NCI-H345 (cell line): ENCODE data around the gene CTIF.

Source experiments
- DNase-seq: peaks from one replicate; lab custom pipeline; 2025; lab: John Stamatoyannopoulos, UW

The CTIF gene

DNA sequence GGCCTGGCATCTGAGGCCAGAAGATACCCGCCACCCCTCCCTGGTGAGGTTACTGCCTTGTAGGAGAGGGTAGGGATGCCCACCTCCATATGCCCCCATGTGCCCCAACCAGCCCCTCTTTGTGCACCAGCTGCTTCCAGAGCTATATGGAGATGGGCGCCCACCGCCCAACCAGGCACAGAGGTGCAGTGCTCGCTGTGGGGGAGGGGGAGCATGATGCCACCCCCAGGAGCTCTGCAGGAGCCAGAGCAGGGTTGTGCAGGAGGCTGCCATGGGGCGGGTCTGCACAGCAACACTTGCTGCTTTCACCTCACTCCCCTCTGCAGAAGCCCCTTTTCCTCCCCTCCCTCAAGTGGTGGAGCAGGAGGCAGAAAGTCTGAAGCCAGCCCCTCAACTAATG lies 237.3 kb downstream of the CTIF start:
- no peak for DNase-seq

DNA sequence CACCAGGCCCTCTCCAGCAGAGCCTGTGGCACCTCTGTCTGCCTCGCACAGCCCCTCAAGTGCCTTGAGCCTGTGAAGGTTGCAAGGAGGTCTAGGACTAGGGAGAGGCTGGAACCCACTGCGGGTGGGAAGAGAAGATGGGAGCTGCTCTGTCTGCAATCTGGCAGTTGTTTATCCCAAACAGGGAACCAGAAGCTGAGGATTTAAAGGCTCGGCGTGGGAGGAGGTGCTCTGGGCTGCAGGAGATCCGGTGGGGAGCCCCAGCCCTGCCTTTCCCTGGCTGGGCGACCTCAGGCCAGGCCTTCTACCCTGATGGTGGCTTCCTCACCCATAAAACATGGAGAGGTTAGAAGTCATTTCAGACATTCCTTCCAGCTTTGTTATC lies 237.8 kb downstream of the CTIF start:
- no peak for DNase-seq

DNA sequence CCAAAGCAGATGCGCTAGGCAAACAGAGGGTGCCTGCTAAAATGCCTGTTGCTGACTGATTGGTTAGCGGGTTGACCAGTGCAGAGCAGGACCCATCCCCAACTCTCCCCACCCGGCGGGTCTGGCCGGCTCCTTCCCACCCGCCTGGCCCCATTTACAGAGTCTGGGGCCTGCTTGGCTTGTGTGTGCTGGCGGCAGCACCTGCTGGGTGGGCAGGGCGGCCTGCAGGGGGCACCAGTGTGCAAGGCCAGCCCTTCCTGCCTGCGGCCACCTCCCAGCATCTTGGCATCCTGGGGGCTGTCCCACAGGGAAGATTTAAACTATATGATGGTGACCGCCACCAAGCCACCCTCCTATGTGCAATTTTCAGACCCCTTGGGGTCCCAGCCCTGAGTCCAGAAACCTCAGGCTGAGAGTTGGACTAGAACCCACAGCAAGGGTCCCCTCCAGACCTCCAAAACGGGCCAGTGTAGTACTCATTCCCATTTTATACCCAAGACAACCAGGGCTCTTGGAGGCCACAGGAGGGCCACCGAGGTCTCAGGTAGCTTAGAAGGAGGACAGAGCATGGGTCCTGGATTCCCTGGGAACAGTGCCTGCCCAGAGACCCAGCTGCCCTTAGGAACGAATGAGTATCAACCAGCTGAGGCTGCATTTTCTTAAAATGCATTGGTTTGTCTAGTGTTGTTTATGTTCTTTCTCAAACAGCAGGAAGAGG lies 238.4 kb downstream of the CTIF start:
- peak; percentile 35 for DNase-seq

DNA sequence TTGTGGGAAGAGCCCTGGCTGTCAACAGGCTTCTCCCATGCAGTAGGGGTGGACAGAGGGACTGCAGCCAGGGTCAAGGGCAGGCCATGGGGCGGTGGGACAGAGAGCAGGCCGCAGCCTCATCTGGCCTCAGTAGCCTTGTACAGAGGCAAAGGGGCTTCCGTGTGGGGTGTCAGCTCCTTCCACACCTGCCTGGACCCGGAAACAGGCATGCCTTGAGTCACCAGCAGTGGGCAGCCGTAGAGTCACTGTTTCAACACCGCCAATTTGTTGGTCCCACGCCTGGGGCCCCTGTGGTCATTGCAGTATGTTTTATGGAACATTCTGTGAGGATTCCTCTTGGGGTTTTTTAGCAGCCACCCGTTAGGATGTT lies 238.9 kb downstream of the CTIF start:
- DNase-seq: no peak

DNA sequence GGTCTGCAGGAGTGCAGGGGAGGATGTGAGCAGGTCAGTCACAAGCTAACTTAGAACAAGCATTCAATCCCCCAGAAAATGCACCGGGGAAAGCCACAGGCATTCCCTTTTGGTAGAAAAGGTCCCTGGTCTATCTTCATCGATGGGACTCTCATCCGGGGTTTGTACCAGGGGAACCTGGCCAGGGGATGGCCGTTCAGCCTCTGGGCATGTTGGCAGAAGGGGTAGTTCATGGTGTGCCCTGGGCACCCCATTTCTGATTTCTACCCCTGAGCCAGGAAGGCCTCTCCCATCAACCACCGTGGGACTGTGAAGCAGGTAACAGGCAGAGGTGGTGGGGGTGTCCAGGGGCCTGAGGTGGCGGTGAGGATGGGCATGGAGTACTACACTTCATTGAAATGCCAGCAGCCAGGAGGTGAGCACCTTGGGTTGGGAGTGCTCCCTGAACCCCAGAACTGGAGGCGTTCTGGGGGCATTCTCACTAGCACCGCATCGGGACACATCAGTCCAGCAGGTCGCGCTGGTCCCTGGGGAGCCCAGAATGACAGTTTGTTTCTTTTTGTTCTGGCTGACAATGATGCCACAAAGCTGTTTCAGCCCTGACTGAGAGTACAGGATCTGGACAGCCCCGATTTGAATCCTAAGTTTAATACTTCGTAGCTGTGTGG lies 239.6 kb downstream of the CTIF start:
- no peak for DNase-seq

DNA sequence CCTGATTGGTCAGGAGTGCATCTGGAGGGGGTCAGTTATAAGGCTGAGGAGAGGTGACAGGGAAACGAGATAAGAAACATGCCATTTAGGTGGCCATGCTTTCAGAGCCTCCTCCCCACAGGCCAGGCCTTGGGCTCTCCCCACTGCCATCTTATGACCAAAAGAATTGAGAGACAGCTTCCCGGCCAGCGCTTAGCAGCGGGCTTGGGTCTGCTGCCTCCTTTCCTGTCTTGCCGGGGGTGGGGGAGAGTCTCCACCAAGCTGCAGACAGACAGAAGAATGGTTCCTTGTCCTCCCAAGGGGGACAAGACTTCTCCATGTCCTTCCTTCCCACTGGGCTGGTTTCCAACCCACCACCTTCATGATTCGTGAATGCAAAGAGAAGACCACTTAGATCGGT lies 240.6 kb downstream of the CTIF start:
- no peak for DNase-seq

DNA sequence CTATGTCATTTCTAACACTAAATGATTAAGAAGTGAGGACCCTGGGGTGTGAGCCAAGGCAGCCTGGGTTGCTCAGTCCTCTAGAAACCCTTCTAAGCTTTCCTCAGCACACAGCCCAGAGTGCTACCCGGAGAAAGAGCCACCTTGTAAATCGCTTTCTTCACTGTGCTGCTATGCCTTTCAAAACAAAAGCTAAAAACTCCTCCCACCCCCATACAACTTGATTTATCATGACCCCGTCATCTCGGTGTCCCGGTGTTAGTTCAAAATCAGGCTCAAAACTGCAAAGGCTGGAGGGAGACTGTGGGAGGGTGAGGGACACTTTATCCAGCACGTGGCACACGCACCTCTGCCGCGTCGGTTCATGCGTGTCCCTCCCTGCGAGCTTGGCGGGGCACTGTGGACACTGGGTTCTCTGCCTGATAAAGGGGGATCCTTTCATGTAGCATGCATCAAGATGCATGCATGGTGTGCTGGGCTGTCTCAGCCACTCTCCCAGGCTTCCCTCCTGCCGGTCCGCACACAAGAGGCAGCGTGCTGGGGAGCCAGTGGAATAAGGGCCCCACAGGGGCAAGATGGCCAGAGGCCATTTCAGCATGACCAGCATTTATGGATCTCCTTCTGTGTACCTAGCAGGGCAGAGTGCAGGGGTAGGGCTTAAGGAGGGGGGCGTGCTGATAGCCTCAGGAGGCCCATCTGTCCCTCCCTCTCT lies 241.5 kb downstream of the CTIF start:
- DNase-seq: no peak

DNA sequence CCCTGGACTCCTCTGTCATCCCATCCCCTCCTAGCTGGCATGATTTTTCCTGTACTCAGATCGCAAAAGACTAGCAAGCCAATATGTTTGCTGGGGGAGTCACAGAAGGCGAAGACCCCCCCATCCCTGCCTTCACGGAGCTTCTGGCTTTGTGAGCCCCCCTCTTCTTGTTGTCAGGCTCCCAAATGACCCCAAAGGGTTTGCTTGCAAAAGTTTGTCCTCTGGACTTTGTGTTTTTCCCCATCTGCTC lies 242.0 kb downstream of the CTIF start:
- no peak for DNase-seq

DNA sequence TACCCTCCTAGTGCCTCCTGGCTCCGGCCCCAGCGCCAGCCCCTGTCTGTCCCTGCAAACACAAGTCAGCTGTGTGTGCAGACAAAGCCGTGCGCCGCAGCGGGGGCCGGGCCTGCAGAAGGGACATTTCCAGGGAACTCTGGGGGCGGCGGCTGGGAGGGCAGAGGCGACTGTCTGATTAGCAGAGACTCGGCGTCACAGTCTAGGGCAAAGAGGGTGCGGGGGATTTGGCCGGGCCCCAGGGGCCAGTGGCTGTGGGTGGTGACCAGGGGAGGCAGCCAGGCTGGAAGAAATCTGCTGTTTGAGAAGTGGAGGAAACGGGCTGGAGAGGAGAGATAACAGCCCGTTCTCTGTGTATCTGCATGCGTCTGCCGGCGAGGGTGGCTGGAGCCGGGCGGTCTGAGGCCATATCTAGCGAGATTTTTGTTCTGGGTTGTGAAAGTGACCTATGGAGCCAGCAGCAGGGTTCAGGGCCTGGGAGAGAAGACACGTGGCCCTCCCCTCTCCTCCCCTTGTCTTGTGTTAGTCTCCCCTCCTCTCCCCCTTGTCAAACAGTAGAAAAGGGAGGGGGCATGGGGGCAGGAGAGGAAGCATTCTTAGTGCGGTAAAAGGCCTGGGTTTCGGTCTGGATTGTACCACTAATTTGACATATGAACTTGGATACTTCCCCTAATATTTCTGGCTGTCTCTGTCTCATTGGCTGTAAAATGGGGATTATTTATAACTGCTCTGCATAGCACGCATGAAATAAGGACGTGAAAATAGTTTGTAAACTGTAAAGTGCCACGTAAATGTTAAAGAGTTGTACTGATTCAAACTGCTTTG lies 242.5 kb downstream of the CTIF start:
- no peak for DNase-seq

DNA sequence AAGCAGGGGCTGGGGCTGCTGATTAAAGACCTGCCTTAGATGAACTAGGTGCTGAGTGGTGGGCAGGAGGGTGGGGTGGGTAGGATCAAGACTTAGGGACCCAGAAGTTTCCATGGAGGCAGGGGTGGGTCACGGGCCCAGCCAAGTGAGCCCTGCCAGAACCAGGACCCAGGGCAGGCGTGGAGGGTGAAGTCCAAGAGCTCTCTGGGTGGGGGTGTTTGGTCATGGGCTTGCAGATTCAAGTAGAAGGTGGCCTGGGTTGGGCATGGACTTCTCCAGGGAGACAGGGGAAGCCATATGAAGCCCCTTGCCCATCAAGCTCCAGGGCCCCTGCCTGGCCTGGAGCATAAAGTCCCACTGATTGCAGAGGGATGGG lies 243.1 kb downstream of the CTIF start:
- DNase-seq: no peak

DNA sequence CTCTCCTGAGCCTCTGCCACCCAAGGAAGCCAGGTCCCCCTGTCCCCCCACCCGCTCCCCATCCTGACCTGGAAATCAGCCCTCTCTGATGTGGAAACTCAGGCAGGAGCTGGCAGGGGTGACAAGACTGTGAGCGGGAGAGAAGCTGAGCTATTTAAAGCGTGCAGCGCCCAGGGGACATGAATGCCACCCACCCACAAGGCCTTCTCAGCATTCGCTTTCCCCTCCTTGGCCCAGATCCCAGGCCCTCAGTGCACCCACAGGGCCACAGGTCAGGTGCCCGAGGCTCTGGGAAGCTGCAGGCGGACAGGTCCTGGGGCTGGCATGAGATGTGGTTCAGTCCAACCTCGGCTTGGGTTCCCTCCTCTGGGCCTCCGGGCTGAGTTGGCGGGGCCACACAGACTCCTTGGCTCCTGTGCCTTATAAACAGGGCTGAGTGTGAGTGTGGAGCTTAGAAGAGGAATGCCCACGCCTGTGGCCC lies 243.6 kb downstream of the CTIF start:
- DNase-seq: no peak

DNA sequence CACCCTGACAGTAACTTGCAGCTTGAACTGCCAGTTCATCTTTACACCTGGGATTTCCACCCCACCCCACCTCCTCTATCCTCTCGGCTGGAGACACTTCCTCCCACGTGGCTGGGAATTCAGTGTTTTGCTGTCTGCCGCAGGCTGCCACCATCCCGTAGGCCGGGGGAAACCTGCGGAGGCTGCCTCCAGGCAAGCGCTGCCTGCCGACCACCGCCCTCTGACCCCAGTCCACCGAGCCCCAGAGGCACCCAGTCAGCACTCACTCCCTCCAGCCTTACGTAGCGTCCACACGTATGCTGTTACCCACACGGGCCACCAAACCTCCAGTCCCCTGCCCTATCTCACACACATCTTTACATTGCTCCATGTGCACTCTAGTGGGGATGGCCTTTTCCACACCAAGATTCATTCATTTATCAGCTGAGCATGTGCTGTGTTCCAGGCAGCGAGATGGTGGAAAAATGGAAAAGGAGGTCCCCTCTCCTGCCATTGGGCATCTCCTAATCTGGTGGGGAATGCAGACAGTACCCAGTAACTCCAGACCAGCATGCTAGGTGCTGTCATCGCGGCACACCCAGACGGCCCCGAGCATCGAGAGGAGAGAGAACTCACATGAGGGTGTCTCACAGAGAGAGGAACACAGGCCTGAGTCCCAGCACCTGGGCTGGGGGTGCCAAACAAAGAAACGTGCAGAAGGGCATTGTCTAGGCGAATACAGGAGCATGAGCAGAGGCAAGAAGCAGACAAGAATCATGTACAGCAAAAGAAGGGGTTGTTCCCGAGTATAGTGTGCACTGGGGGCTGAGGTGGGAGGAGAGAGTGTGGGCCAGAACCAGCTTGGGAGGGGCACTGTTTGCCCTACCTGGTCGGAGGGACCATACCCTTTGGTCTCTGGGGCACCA lies 245.0 kb downstream of the CTIF start:
- DNase-seq: no peak

DNA sequence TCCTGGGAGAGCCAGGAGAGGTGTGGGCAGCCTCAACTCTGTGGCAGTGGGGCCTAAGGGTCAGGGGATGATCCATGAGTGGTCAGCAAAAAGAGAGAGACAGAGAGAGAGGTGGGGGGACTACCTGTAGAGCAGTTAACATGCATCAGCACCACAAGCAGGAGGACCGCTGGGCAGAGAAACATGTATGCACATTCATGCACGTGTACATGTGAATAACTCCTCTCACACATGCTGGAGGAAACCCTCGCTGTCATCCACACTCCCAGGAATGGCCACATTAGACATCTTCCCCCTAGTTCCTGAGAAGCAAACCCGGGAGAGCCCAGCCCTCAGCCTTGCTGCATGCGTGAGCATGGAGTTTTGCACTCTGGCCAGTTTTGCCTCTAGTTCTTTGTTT lies 245.8 kb downstream of the CTIF start:
- DNase-seq: no peak

DNA sequence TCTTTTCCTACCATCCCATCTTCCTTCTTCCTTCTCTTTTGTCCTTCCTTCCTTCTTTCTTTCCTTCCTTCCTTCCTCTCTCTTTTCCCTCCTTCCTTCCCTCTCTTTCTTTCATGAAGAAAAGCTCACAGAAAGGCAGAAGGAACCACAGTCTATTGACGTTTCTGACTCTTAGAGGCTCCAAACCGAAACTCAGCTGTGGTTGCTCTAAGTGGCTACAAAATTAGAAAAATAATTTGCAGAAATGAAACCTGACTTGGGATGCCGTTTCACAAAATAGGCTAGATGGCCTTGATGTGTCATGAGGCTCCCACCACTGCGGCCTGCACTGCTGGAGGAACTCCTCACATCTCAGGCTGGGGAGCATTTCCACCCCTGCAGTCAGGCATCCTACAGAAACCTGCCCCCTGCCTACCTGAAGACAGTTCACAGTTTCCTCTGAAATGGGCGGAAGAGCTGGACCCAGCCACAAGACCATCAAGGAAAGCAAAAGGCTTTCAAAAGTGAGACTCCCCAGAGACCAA lies 246.3 kb downstream of the CTIF start:
- no peak for DNase-seq

DNA sequence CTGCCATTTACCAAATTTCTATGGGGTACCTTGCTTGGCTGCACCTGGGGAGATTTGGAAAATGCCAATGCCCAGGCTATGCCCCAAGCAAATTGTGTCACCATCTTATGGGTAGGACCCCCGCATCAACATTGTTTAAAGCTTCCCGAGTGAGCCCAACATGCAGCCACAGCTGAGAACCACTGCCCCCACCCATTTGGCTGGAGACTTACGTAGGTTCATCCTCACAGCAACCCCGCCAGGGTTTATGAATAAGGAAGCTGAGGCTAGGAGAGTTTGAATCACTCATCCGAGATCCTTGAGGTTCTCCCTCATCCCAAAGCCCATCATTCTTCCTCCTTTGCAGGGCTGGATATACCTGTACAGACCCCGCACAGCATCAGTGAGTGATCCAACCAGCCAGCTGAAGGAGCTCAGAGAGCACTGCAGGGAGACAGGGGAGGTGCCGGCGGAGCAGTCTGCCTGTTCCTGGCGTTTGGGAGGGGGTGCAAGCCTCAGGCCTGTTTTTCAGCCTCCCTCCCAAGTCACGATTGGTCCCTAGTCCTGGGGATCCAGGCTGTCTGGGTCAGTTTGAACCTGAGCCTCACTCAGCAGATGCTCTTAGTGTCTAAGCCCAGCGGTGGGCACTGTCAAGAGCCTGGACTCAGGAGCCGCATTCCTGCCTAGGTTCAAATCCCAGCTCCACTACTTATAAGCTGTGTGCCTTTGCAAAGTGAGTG lies 247.1 kb downstream of the CTIF start:
- DNase-seq: no peak

DNA sequence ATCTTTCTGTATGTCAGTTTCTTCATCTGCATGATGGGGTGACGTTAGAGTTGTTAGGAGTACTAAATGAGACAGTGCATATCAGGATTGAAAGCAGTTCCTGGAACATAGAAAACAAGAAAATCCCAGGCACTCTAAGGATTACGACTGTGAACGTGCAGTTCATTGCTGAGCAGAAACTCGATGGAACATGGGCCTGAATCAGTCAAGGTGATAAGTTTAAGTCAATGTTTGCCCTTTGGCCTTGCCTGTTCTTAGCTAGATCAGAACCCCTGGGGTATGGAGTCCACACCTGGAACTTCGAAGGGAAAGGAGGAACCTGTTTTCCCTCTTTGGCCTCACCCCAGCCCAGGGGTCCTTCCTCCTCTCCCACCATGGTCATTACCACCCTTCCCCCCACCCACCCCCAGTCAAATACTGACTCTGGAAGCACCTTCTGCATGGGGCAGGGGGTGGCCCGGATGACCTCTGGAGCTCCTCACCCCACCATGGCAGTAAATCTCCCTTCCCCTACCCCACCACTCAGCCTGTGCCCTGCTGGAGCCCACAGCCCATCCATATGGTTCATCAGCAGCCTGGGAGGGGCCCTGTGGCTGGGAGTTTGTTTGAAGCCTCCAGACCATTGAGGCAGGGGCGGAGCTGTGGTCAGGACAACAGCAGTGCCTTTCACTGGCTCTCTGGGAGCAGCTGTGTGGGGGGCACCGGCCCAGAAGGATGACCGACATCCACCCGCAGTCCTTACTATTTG lies 247.8 kb downstream of the CTIF start:
- DNase-seq: no peak

DNA sequence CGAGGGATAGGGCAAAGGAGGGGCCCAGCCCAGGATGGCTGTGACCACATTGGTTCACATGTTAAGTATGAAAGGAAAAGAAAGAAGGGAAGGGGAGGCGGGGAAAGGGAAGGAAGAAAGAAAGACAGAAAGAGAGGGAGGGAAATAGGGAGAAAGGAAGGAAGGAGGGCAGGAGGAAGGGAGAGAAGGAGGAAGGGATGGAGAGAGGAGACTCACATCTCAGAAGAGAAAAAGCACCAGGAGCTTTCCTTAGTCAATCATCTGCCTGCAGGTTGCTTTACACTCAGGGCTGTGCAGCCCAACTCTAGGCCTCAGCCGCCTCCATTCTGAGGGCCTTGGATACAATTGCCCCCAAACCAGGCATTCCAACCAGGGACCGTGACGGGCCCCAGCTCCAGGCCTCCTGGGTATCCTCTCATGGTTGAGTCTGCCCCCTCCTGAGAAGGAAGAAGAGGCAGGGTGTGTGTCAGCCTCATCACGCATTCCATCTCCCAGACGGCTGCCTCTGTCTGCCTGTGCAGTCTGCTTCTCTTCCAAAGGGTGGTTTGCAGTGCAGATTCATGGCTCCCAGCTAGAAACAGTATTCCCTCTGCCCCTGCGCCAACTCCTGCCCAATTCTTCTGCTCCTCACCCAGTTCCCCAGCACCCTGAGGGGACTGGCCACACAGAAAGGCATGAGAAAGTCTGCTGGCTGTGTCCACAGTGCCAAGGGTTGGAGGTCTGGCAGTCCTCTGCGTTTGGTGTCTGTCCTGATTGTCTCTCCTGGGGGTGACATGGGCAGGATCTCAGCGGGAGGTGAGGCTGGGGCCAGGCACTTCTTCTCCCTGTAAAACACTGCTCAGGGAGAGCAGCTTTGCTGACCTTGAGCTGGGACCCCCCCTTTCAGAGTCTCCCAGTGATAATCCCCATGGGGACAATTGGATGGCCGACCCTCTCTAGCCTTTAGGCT lies 248.6 kb downstream of the CTIF start:
- no peak for DNase-seq

DNA sequence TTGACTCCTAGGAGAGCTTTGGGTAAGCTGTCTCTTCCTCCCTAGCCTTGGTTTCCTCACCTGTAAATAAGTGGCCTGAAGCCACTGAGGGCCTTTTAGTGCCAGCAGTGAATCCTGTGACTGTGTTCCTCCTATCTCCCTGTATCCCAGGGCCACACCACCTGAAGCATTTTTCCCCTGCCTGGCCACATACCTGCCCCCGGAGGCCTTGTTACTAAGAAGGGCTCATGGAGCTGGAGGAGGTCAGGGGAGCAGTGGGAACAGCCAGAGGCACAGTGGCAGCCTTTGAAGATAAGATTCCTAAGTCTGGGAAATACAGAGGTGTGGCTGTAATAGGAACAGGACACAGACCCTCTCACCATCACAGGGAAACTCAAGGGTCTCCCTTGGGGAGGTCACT lies 249.5 kb downstream of the CTIF start:
- no peak for DNase-seq

DNA sequence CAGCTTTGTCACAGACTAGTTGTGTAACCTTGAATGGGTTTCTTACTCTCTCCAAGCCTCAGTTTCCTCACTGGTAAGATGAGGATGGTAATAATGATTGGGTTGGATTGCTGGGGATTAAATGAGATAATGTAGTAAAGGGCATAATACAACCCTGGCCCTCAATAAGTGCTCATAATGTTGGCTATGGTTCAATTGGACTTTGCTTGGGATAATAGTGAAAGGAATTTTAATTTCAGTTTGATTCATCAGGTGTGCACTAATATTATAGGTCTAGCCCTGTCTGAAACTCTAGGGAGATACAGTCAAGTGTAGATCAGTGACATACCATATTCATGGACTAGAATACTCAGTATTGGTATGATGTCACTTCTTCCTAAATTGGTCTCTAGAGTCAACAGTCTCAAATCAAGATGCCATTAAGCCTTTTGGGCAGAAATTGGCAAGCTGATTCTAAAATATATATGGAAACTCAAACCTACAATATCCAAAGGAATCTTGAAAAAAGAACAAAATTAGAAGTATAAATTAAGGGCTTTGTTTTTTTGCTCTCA lies 250.5 kb downstream of the CTIF start:
- no peak for DNase-seq
